T-helper 1 cell (primary cell): Measurements from ENCODE around the gene TAF3.
"Not testable (repeated sequence)": the region's sequence is repeated elsewhere in the genome, so short reads cannot be mapped to it uniquely, and the experiment has no call there.

Experiments
- DNase-seq, 5 donors: peaks; one replicate each; pipeline ENCODE4 v3.0.0-alpha.2; 2012 to 2020

The TAF3 gene

GRCh38 chr10:7972367-7972766, 154.1 kb downstream of the TAF3 start:
- no peak for DNase-seq

DNA sequence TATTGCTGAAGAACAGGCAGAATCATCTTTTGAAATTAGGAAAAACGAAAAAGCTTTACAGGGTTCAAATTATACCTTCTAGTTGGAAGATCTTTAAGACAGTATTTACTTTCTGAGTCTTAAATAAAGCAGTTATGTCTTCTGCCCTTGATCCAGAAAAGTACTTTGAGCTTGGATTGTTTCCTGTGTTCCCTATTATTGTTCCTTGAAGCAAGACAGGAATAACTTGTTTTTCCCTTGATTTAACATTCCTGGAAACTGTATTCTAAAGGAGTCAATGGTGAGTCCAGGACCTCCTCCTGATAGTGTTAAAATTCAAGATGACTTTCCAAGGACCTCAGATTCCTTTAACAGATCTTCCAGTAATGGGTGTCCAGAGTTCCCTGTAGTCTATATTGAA, 161.9 kb downstream of the TAF3 start:
- no peak for DNase-seq

GRCh38 chr10:7982727-7983126, 164.4 kb downstream of the TAF3 start:
- no peak for DNase-seq

GRCh38 chr10:7984325-7984724, 166.0 kb downstream of the TAF3 start:
- DNase-seq: no peak

DNA sequence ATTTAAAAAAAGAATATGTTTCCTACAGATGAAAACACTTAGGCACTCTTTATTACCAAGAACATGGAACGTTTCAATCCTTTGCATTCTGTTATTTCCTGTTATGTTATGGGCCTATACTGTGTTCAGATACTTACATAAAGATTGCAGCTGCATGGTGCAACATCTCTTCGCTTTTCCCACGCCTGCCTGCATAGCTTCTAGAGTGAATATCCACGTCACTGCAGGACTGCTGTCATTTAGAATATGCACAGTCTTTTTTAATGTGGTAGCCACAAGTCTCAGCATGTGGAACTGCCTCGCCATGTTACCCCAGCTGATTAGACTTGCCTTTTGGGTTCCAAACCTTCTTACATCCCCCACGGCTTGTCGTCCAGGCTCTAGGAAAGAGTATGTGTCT, 166.6 kb downstream of the TAF3 start:
- DNase-seq: no peak

DNA sequence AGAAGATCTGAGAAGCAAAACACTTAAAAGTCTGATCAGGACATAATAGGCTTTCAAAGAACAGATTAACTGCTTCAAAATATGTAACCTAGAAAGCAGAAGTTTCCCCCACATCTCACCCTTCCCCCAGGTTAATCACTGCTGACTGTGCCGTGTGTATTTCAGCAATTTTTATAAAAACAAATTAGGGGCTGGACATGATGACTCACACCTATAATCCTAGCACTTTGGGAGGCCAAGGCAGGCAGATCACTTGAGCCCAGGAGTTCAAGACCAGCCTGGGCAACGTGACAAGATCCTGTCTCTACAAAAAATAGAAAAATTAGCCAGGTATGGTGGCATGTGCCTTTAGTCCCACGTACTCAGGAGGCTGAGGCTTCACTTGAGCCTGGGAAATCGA, 168.5 kb downstream of the TAF3 start:
- DNase-seq: no peak

DNA sequence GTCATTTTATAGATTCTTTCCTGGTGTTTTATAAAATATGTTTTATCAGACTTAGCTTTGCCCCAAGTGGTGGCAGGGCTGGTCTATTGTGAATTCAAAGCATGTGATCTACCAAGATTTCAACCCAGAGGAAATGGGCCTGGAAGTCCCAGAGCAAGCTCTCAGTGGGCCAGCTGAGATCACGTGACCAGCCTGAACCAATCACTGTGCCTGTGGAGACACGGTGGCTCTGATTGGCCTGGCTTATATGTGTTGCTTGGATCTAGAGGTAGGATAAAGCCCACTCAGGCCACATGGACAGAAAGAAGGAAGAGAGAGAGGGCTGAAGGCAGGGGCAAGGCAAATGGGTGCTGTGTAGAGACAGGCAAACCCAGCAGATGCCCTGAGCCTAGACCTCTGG, 170.7 kb downstream of the TAF3 start:
- no peak for DNase-seq

- DNase-seq: no peak
Observed at GRCh38 chr10:7998831-7999230, 180.5 kb downstream of the TAF3 start.

DNA sequence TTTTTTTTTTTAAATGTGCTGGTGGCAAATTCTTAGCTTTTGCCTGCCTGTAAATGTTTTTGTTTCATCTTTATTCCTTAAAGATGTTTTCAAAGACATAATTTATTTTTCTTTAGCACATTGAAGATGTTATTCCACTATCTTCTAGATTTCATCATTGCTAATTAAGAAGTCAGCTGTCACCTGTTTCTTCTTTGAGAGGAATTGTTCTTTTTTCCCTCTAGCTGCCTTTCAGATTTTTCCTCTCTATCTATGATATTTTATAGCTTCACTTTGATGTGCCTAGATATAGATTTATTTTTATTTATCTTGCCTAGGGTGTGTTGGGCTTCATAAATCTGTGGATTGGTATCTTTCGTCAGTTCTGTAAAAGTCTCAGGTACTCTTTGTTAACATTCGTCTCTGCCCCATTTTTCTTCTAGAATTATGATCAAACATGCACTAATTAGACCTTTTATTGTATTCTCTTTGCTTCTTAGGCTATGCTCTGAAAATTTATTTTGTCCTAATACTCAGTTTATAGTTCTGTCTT, 186.2 kb downstream of the TAF3 start:
- DNase-seq: no peak

GRCh38 chr10:8006274-8006999, 188.1 kb downstream of the TAF3 start:
- no peak for DNase-seq

DNA sequence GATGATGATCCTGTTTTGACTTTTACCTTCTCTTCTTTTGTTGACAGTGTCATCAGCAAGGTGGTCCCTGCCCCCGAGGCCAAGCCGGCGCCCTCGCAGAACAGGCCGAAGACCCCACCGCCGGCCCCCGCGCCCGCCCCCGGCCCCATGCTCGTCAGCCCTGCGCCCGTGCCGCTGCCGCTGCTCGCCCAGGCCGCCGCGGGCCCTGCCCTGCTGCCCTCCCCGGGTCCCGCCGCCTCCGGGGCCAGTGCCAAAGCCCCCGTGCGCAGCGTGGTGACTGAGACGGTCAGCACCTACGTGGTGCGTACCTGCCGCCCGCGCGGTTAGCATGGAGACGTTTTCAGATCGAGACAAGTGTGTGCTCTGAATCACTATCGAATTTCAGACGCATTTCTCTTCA, 190.7 kb downstream of the TAF3 start:
- DNase-seq: no peak

- no peak for DNase-seq
Observed at GRCh38 chr10:8013006-8013405, 194.7 kb downstream of the TAF3 start.

DNA sequence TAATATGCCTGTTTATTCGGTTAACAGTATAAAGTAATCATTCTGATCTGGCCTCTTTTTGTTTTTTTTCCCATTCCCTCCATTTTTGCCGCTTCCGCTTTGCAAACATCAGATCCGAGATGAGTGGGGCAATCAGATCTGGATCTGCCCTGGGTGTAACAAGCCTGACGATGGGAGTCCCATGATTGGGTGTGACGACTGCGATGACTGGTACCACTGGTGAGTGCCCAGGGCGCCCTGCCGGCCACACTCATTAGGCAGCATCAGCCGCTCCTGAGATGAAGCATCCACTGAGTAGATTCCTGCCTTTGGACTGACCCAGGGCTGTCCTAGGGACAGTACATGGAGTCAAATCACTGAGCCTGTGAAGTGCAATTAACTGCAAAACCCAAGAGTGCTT, 195.3 kb downstream of the TAF3 start:
- no peak for DNase-seq

GRCh38 chr10:8014649-8015048, 196.3 kb downstream of the TAF3 start:
- DNase-seq: no peak

GRCh38 chr10:8017277-8017676, 199.0 kb downstream of the TAF3 start:
- no peak for DNase-seq

- no peak for DNase-seq
Observed at GRCh38 chr10:8023321-8023720, 205.0 kb downstream of the TAF3 start.

- no peak for DNase-seq
Observed at GRCh38 chr10:8023851-8024250, 205.5 kb downstream of the TAF3 start.

DNA sequence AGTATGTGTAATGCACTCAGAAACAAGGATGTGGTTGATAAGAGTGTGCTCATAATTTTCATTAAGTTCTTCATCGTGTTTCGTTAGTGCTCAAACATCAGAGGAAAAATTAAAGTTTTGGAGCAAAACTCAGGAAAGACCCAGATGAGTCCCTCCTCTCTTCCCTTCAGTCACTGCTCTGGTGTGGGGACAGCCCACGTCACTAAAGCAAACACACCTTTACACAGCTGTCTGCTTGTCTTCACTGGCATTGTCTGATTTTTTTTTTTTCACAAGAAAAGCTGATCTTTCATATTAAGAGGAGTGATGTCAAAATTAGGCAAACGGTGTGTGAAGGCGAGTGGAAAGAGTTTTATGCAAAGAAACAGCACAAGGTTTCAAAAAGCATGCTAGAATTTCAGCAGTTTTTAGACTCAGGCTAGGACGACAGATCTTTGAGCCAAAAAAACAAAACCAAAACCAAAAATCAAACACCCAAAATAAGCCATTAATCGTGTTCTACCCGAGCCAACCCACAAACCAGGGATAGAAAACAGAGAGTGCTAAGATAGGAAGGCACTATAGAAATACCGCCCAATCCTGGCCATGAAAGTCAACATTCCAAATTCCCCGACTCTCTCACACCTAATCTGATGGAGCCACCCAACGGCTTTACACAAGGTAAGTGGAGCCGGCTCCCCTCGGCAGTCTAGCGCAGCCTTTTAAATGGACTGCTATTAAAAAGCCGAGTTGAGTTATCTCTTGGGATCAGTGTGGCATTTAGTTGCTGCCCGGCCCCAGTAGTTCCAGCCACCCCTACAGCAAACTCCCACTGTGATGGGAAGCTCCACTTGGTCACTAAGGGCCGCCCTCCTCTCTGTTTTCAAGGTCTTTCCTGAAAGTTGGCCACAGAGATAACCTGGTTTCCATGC, 208.3 kb downstream of the TAF3 start:
- DNase-seq: no peak

DNA sequence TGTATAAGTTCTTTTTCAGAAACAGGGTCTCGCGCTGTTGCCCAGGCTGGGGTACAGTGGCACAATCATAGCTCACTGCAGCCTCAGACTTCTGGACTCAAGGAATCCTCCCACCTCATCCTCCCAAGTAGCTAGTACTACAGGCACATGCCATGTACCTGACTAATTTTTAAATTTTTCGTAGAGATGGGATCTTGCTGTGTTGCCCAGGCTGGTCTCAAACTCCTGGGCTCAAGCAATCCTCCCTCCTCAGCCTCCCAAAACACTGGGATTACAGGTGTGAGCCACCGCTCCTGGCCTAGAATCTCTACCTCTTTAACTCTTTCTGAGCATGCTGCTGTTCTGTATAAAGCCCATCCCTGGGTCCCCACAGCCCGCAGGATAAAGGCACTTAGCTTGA, 212.9 kb downstream of the TAF3 start:
- not testable (repeated sequence) for DNase-seq

DNA sequence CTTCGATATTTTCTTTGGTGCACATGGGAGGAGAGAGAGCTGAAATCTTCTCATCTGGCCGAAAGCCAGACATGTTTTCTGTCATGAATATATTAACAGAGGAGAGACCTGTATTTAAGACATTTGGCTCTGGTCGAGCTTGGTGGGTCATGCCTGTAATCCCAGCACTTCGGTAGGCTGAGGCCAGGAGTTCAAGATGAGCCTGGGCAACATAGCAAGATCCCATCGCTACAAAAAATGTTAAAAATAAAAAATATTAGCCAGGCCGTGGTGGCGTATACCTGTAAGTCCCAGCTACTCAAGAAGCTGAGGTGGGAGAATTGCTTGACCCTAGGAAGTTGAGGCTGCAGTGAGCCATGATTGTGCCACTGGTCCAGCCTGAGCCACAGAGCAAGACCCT, 214.3 kb downstream of the TAF3 start:
- no peak for DNase-seq

DNA sequence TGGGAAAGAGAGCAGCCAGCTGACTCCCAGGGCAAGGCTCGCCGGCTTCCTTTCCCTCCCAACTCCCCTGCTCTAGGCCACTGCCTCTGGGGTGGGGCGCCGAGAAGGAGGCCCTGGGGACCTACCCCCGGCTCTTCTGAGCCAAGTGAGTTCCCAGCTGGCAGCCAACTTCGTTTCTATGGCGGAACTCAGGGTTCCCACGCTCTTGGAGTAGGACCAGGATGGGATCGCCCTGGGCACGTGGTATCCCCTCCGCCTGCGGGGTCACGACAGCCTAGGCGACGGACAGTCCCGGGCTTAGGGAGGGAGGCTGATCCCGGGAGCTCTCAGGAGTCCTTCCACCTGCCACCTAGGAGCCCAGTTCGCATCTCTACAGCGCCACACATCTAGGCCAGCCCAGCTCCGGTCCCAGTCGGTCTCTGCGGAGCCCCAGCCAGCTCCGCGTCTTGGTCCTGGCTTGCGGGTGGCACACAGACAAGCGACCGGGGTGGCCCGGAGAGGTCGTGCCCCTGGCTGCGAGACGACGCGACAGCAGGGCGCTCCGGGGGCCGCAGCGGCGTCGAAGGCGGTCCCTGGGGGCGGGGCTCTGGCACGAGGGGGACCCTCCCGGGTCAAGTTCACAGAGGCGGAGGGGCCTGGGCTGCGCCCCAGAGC, 215.6 kb downstream of the TAF3 start:
- no peak for DNase-seq

DNA sequence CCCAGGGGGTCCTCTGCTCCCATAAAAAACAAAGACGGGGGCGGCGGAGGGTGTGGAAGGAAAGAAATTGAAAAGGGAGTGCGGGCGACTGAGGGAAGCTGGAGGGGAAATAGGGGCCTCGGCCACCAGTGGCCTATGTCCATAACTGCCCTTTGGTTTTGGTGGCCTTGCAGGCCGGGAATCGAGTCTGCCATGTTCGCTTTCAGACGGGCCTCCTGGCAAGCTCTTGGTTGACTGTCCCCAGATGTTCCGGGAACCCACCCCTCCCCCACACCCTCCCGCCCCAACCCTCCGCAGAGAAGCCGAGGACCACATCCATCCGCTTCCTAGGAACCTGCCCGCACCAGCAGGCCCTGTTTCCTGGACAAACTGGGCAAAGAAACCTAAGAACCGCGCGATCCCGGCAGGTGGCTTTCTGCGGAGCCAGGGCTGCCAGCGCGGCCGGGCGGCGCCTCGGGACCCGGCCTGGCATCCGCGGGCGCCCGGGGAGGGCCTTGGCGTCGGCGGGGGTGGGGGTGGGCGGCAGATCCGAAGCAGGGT, 216.2 kb downstream of the TAF3 start:
- DNase-seq: no peak

DNA sequence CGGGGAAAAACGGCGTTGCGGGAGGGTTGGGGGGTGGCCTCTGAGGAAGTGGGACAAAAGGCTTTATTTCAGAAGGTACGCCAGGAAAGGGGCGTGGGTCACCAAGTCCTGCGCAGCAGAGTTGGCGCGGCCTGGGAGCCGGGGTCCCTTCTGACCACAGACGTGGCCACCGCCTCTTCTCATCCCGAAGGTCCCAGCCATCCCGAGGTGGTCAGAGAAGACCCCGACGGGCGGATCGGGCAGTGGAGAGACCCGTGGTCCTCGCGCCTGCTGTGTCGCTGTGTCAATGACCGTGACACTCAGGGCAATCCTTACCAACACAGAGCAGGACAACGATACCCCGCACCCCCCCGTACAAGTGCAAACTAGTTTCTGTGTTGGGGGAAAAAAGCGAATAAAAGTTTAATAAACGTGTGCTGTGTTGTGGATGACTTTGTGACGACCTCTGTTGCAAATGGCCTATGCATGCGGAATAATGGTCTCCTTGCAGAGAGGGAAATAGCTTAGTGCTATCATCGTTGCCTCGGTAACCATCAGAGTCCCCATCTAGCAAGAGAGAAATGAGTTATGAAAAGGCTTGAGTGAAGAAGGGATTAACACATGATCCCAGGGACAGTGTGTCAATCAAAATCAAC, 216.8 kb downstream of the TAF3 start:
- DNase-seq: no peak
